T-helper 2 cell treated with Interferon-gamma antibody and Interleukin-4, amounts not matched to agents 5 μg/mL and 100 μg/mL, for 36 hours (primary cell): Measurements from ENCODE around the gene ICAM4.

Experiments used
- DNase-seq: peaks from one replicate; pipeline ENCODE4 v3.0.0; 2021; ENCODE audit warnings: low spot score
- H3K27ac Mint-ChIP-seq: one replicate; pipeline ENCODE4 v1.8.0; 2021; ENCODE audit warnings: mild to moderate bottlenecking, mixed read lengths
- H3K27me3 Mint-ChIP-seq: one replicate; pipeline ENCODE4 v1.8.0; 2021; ENCODE audit warnings: low read depth, mixed read lengths
- H3K36me3 Mint-ChIP-seq: one replicate; pipeline ENCODE4 v1.8.0; 2021; ENCODE audit warnings: low read depth, mixed read lengths
- H3K4me1 Mint-ChIP-seq: one replicate; pipeline ENCODE4 v1.8.0; 2021; ENCODE audit warnings: low read depth, mixed read lengths
- H3K4me3 Mint-ChIP-seq: one replicate; pipeline ENCODE4 v1.8.0; 2022; ENCODE audit warnings: mild to moderate bottlenecking, moderate library complexity, mixed read lengths
- H3K9me3 Mint-ChIP-seq: one replicate; pipeline ENCODE4 v1.8.0; 2021; ENCODE audit warnings: mixed read lengths

The ICAM4 gene

GRCh38 chr19:10309423-10309822, 22.7 kb downstream of the ICAM4 start, which contains the start of gene ZGLP1:
ZGLP1 (minus strand) TSS chr19:10309815.
- H3K36me3 Mint-ChIP-seq, result no peaks in the 10 kb centered on the region
- no peaks in the 10 kb centered on the region for H3K9me3 Mint-ChIP-seq
- no peak within 1 kb of the TSS for H3K4me3 Mint-ChIP-seq
- H3K27me3 Mint-ChIP-seq, result no peaks in the 10 kb centered on the region
- H3K4me1 Mint-ChIP-seq, result no peaks in the 10 kb centered on the region
- H3K27ac Mint-ChIP-seq, result no peak within 1 kb of the TSS
- DNase-seq, result no peak

- peaks cover 24% of the 10 kb centered on the region for H3K36me3 Mint-ChIP-seq
- peak within 1 kb of the TSS; percentile 92 for H3K4me3 Mint-ChIP-seq
- H3K4me1 Mint-ChIP-seq, result peaks cover 9% of the 10 kb centered on the region
- no peaks in the 10 kb centered on the region for H3K9me3 Mint-ChIP-seq
- peak within 1 kb of the TSS; percentile 77 for H3K27ac Mint-ChIP-seq
- DNase-seq, result peak; percentile 88
- no peaks in the 10 kb centered on the region for H3K27me3 Mint-ChIP-seq
Measured at GRCh38 chr19:10315335-10316214, 28.8 kb downstream of the ICAM4 start, which contains the start of gene FDX2. FDX2 (minus strand) TSS chr19:10316015; CDS start chr19:10315996, 19 bp downstream.

GRCh38 chr19:10316229-10317044, 29.7 kb downstream of the ICAM4 start:
- peak overlapping the region; percentile 74 for H3K27ac Mint-ChIP-seq
- no peak for DNase-seq
- H3K9me3 Mint-ChIP-seq, result no peaks in the 10 kb centered on the region
- peak overlapping the region; percentile 92 for H3K4me3 Mint-ChIP-seq
- no peaks in the 10 kb centered on the region for H3K27me3 Mint-ChIP-seq
- peaks cover 24% of the 10 kb centered on the region for H3K36me3 Mint-ChIP-seq
- peaks cover 9% of the 10 kb centered on the region for H3K4me1 Mint-ChIP-seq

- Mint-ChIP-seq H3K4me1 (peaks cover 9% of the 10 kb centered on the region), H3K27ac (peak overlapping the region; percentile 20), H3K9me3 (no peaks in the 10 kb centered on the region), H3K36me3 (peaks cover 29% of the 10 kb centered on the region), H3K27me3 (no peaks in the 10 kb centered on the region), H3K4me3 (no peak overlapping the region)
- no peak for DNase-seq
Measured at GRCh38 chr19:10317045-10317856, 30.5 kb downstream of the ICAM4 start.

- Mint-ChIP-seq H3K27ac (no peak overlapping the region), H3K4me3 (no peak overlapping the region), H3K27me3 (no peaks in the 10 kb centered on the region), H3K36me3 (peaks cover 29% of the 10 kb centered on the region), H3K4me1 (peaks cover 9% of the 10 kb centered on the region), H3K9me3 (no peaks in the 10 kb centered on the region)
- no peak for DNase-seq
Measured at GRCh38 chr19:10317857-10318462, 31.2 kb downstream of the ICAM4 start.

GRCh38 chr19:10318807-10319682, 32.3 kb downstream of the ICAM4 start:
- Mint-ChIP-seq H3K27ac (no peak overlapping the region), H3K4me1 (peaks cover 9% of the 10 kb centered on the region), H3K36me3 (peaks cover 30% of the 10 kb centered on the region), H3K27me3 (no peaks in the 10 kb centered on the region), H3K9me3 (no peaks in the 10 kb centered on the region), H3K4me3 (no peak overlapping the region)
- DNase-seq, result no peak

- no peaks in the 10 kb centered on the region for H3K9me3 Mint-ChIP-seq
- H3K27ac Mint-ChIP-seq, result no peak overlapping the region
- H3K4me3 Mint-ChIP-seq, result no peak overlapping the region
- no peaks in the 10 kb centered on the region for H3K27me3 Mint-ChIP-seq
- no peak for DNase-seq
- H3K36me3 Mint-ChIP-seq, result peaks cover 31% of the 10 kb centered on the region
- H3K4me1 Mint-ChIP-seq, result peaks cover 2% of the 10 kb centered on the region
Measured at GRCh38 chr19:10320602-10321416, 34.1 kb downstream of the ICAM4 start.

- no peak overlapping the region for H3K27ac Mint-ChIP-seq
- H3K36me3 Mint-ChIP-seq, result peaks cover 28% of the 10 kb centered on the region
- H3K27me3 Mint-ChIP-seq, result no peaks in the 10 kb centered on the region
- no peaks in the 10 kb centered on the region for H3K4me1 Mint-ChIP-seq
- DNase-seq, result no peak
- H3K4me3 Mint-ChIP-seq, result no peak overlapping the region
- no peaks in the 10 kb centered on the region for H3K9me3 Mint-ChIP-seq
Measured at GRCh38 chr19:10321417-10321797, 34.7 kb downstream of the ICAM4 start.

- Mint-ChIP-seq H3K9me3 (no peaks in the 10 kb centered on the region), H3K36me3 (peaks cover 29% of the 10 kb centered on the region), H3K27ac (peak overlapping the region; percentile 1), H3K4me3 (no peak overlapping the region), H3K4me1 (no peaks in the 10 kb centered on the region), H3K27me3 (no peaks in the 10 kb centered on the region)
- no peak for DNase-seq
Measured at GRCh38 chr19:10321874-10322835, 35.4 kb downstream of the ICAM4 start.

GRCh38 chr19:10325732-10326131, 39.0 kb downstream of the ICAM4 start:
- no peak overlapping the region for H3K4me3 Mint-ChIP-seq
- no peak overlapping the region for H3K27ac Mint-ChIP-seq
- no peaks in the 10 kb centered on the region for H3K9me3 Mint-ChIP-seq
- H3K4me1 Mint-ChIP-seq, result no peaks in the 10 kb centered on the region
- no peak for DNase-seq
- peaks cover 41% of the 10 kb centered on the region for H3K36me3 Mint-ChIP-seq
- no peaks in the 10 kb centered on the region for H3K27me3 Mint-ChIP-seq

- DNase-seq, result no peak
- Mint-ChIP-seq H3K27ac (no peak overlapping the region), H3K27me3 (no peaks in the 10 kb centered on the region), H3K4me1 (peaks cover 7% of the 10 kb centered on the region), H3K36me3 (peaks cover 45% of the 10 kb centered on the region), H3K9me3 (no peaks in the 10 kb centered on the region), H3K4me3 (no peak overlapping the region)
Measured at GRCh38 chr19:10327793-10328192, 41.0 kb downstream of the ICAM4 start.
